Mesenchymal stem cell (in vitro differentiated cells and primary cell): Measurements from ENCODE around the gene UTP14A.

ENCODE experiments used
- DNase-seq: peaks from one replicate; pipeline ENCODE4 v3.0.0-alpha.2; 2013
- H2AFZ ChIP-seq: one replicate; pipeline ENCODE4 v1.6.1; 2013; ENCODE audit warnings: low read depth, mild to moderate bottlenecking, control low read depth, inconsistent platforms, low read length, moderate library complexity
- H2AK5ac ChIP-seq: 2 replicates; pipeline ENCODE4 v1.6.1; 2013; ENCODE audit warnings: low read length, moderate library complexity, mild to moderate bottlenecking, inconsistent platforms; ENCODE audit not compliant: severe bottlenecking
- H2BK120ac ChIP-seq: one replicate; pipeline ENCODE4 v1.6.1; 2013; ENCODE audit warnings: low read depth, mild to moderate bottlenecking, inconsistent platforms, low read length, moderate library complexity
- H2BK12ac ChIP-seq, 2 experiments: one replicate each; pipeline ENCODE4 v1.6.1; 2013; ENCODE audit warnings: inconsistent platforms in 2 of 2, low read length in 2 of 2, mild to moderate bottlenecking in 2 of 2, moderate library complexity in 2 of 2, control low read depth in 1 of 2
- H2BK15ac ChIP-seq: one replicate; pipeline ENCODE4 v1.6.1; 2013; ENCODE audit warnings: mild to moderate bottlenecking, low read depth, inconsistent platforms; ENCODE audit not compliant: poor library complexity, severe bottlenecking
- H2BK5ac ChIP-seq: 2 replicates; pipeline ENCODE4 v1.6.1; 2013; ENCODE audit warnings: low read depth, mild to moderate bottlenecking, low read length, control low read depth, inconsistent platforms; ENCODE audit not compliant: poor library complexity, severe bottlenecking
- H3K14ac ChIP-seq, 2 experiments: one replicate each; pipeline ENCODE4 v1.6.1; 2013; ENCODE audit warnings: inconsistent platforms in 2 of 2, low read length in 2 of 2, control low read depth in 1 of 2, mild to moderate bottlenecking in 1 of 2, moderate library complexity in 1 of 2
- H3K18ac ChIP-seq, 2 experiments: one replicate each; pipeline ENCODE4 v1.6.1; 2013; ENCODE audit warnings: inconsistent platforms in 2 of 2, low read length in 2 of 2, control low read depth in 1 of 2, low read depth in 1 of 2, mild to moderate bottlenecking in 1 of 2
- H3K23ac ChIP-seq, 2 experiments: one replicate each; pipeline ENCODE4 v1.6.1; 2013; ENCODE audit warnings: inconsistent platforms in 2 of 2, low read length in 2 of 2, mild to moderate bottlenecking in 2 of 2, moderate library complexity in 2 of 2, control low read depth in 1 of 2
- H3K27ac ChIP-seq: 2 replicates; pipeline ENCODE4 v1.5.1; 2013; ENCODE audit warnings: mild to moderate bottlenecking, moderate library complexity, low read length, control low read depth, inconsistent platforms; ENCODE audit not compliant: poor library complexity, severe bottlenecking
- H3K27me3 ChIP-seq, 2 experiments: 2 replicates each; pipeline versions ENCODE4 v1.6.1 to v1.7.0; 2013; ENCODE audit warnings: low read length in 2 of 2, mild to moderate bottlenecking in 2 of 2, moderate library complexity in 2 of 2, control low read depth in 1 of 2, inconsistent platforms in 1 of 2; ENCODE audit not compliant: control insufficient read depth in 1 of 2, insufficient read depth in 1 of 2
- H3K36me3 ChIP-seq, 2 experiments: 2 replicates each; pipeline versions ENCODE4 v1.6.1 to v1.7.0; 2013; ENCODE audit warnings: low read length in 2 of 2, control low read depth in 1 of 2, inconsistent platforms in 1 of 2, low read depth in 1 of 2, mild to moderate bottlenecking in 1 of 2; ENCODE audit not compliant: insufficient read depth in 2 of 2, control insufficient read depth in 1 of 2
- H3K4ac ChIP-seq, 2 experiments: one replicate each; pipeline ENCODE4 v1.6.1; 2013; ENCODE audit warnings: inconsistent platforms in 2 of 2, low read length in 2 of 2, mild to moderate bottlenecking in 2 of 2, moderate library complexity in 2 of 2, control low read depth in 1 of 2, low read depth in 1 of 2
- H3K4me1 ChIP-seq: 2 replicates; pipeline ENCODE4 v1.6.1; 2013; ENCODE audit warnings: low read depth, low read length, control low read depth; ENCODE audit not compliant: control insufficient read depth, insufficient read depth
- H3K4me2 ChIP-seq: 2 replicates; pipeline ENCODE4 v1.6.1; 2013; ENCODE audit warnings: low read length, mild to moderate bottlenecking, inconsistent platforms; ENCODE audit not compliant: poor library complexity, severe bottlenecking
- H3K4me3 ChIP-seq, 2 experiments: 2 replicates each; pipeline versions ENCODE4 v1.5.1 to v1.7.0; 2013; ENCODE audit warnings: low read length in 2 of 2, mild to moderate bottlenecking in 2 of 2, control low read depth in 1 of 2, low read depth in 1 of 2; ENCODE audit not compliant: insufficient read depth in 1 of 2
- H3K79me1 ChIP-seq: replicated peaks from 2 replicates; pipeline ENCODE4 v1.6.1; 2013; ENCODE audit warnings: mild to moderate bottlenecking, control low read depth, low read length, inconsistent platforms; ENCODE audit not compliant: poor library complexity, severe bottlenecking
- H3K9ac ChIP-seq: 2 replicates; pipeline ENCODE4 v1.7.0; 2013; ENCODE audit warnings: mild to moderate bottlenecking, low read length, moderate library complexity
- H3K9me3 ChIP-seq: 2 replicates; pipeline ENCODE4 v1.7.0; 2013; ENCODE audit warnings: mild to moderate bottlenecking, low read length; ENCODE audit not compliant: control insufficient read depth
- H4K8ac ChIP-seq: one replicate; pipeline ENCODE4 v1.6.1; 2013; ENCODE audit warnings: inconsistent platforms, mild to moderate bottlenecking, low read length, moderate library complexity
- H4K91ac ChIP-seq: one replicate; pipeline ENCODE4 v1.6.1; 2013; ENCODE audit warnings: mild to moderate bottlenecking, low read length, inconsistent platforms
- WGBS: methylation state at CpG from one replicate; pipeline ENCODE4 v1.1.7; 2013; ENCODE audit warnings: mixed read lengths; 5-methylcytosine and 5-hydroxymethylcytosine counted together

Gene UTP14A

DNA sequence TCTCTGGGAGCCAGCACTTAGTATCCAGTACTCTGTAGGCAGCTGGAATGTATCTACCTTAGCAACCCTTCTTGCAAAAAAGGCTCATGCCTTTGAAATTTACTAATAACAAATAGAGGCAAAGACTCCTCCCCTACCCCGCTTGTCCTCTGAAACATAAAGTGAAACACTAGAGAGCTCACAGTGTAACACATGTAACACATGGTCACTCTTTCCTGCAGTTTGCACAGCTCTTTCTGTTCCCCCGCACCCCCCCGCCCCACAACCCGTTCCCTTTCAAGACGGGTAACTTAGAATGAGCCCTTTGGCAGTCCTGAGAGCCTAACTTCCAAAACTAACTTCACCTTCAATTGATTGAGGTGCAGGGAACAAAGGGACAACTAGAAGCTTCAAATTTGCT is 70.5 kb downstream of the UTP14A start:
- DNase-seq = no peak
- Histone ChIP-seq H4K8ac (no peak overlapping the region), H3K79me1 (no peaks in the 10 kb centered on the region), H2BK5ac (no peak overlapping the region), H3K14ac (no peak overlapping the region), H2BK15ac (no peak overlapping the region), H3K18ac (no peak overlapping the region), H3K27me3 (peaks cover 11 to 31% of the 10 kb centered on the region in 2 experiments), H3K4me3 (no peak overlapping the region), H2AK5ac (no peak overlapping the region), H3K27ac (no peak overlapping the region), H2BK12ac (no peak overlapping the region), H3K4me2 (no peak overlapping the region), H3K36me3 (no peaks in the 10 kb centered on the region), H3K9ac (no peak overlapping the region), H3K9me3 (no peaks in the 10 kb centered on the region), H2AFZ (no peak overlapping the region), H3K4me1 (no peaks in the 10 kb centered on the region), H3K4ac (no peak overlapping the region), H3K23ac (no peak overlapping the region), H2BK120ac (no peak overlapping the region), H4K91ac (no peak overlapping the region)
- WGBS = 100% methylated on average over 4 of the region's 5 CpGs
